ENCODE measurements around the gene SETD1B. TPM values are rescaled to one million over a fixed set of nuclear protein-coding genes. Genes with fewer than 3 reads are reported as not detected.
"Not testable (repeated sequence)": the region's sequence is repeated elsewhere in the genome, so short reads cannot be mapped to it uniquely, and the experiment has no call there.

Gene SETD1B
- total RNA-seq, 1 donor from 2014 or later: 3.4 TPM

DNA sequence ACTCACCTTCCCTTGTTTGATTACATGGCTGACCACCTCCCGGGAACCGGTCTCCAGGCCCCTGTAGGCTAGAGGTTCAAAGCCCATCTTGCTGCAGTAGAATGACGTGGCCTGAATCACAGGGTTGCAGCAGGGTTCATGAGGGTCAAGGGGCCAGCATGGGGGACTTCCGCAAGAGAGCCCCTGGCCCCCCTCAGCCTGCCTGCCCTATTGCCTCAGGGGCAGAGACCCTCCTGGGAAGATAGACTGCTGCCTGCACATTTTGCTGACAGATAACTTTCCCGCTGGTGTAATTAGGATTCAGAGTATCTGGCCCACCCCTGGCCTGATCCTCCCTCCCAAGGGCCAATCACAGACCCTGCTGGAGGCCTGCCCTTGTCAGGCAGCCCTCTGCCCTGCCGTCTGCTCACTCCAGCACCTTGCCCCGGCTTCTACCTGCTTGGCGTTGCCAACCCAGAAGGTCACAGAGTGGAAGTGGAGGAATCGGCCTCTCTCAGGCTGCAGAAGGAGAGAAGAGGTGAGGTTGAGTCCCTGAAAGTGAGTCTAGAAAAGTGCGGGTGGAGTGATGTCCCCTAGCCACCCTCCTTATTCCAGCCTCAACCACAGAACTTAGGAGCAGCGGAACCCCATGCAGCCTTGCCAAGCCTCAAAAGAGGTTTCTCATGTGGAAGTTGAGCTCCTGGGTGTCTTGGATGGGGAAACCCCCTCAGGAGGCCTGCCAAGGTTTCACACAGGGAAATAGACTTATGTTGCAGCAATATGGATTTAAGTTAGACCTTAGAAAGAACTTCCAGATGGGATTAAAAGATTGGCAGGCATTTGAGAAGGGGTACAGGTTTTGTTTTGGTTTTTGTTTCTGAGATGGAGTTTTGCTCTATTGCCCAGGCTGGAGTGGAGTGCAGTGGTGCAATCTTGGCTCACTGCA, 53.8 kb downstream of the SETD1B start:
- DNase-seq (ENCODE audit: low spot score): no peak

DNA sequence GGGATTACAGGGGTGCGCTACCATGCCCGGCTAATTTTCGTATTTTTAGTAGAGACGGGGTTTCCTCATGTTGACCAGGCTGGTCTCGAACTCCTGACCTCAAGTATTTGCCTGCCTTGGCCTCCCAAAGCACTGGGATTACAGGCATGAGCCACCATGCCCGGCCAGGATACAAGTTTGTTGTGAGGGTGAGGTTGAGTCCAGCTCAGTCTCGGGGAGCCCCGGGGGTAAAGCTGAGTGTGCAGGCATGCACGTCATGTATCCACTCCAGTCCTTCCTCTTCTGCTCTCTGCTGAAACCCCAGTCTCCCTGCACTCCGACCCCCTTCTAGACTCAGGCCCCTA, 54.5 kb downstream of the SETD1B start:
- no peak for DNase-seq (ENCODE audit: low spot score)

DNA sequence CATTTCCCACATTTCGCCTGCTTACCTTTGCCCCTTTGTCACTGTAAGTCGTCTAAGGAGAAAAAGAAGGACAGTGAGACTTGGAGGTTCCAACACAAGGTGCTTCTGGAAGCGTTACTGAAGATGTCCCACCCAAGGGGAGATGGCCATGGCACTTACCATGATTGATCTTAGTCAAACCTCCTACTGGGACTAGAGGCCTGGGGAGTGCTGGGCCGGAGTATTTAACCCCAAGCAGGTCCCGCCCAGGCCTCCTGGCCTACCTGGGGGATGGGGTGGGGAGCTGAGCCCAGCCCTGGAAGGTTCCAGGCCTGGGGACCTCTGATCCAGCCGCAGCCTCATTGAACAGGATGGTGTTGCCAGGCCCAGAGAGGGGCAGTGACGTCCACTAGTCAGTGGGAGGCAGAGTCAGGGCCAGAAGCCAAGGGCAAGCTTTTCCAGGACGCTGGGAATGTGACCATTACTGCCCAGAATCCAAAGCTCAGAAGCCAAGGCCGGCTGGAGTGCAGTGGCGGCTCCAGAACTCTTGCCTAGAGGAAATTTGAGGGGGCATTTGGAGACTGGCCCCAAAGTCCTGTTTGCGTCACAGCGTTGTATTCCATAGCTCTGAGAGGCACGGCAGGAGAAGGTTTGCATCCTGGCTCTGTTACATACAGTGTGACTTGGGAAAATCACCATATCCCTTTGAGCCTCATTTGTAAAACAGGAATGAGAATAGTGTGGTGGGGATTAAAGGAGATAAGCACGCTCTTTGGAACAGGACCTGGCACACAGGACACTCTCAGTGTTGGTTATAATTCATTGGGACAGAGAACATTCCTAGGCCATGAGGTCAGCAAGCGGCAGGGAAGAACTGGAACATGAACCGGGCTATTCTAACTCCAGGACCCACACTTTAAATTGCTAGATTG, 55.1 kb downstream of the SETD1B start, which contains the start of gene HPD:
TSS of gene HPD (minus strand) at position 198 of the 911 bp plus-strand sequence. CDS start at position 162, 36 bp downstream.
- peak; percentile 83 for DNase-seq (ENCODE audit: low spot score)

- DNase-seq (ENCODE audit: low spot score): no peak
These were observed 56.4 kb downstream of the SETD1B start for GRCh38 chr12:121860257-121860656.

DNA sequence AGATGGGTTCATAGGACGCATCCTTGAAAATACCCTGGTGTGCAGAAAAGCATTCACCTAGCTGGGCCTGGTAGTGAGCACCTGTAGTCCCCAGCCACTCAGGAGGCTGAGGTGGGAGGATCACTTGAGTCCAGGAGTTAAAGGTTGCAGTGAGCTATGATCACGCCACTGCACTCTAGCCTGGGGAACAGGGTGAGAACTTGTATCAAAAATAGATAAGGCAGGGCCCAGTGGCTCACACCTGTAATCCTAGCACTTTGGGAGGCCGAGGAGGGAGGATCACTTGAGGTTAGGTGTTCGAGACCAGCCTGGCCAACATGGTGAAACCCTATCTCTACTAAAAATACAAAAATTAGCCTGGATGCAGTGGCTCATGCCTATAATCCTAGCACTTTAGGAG, 56.9 kb downstream of the SETD1B start:
- not testable (repeated sequence) for DNase-seq (ENCODE audit: low spot score)

DNA sequence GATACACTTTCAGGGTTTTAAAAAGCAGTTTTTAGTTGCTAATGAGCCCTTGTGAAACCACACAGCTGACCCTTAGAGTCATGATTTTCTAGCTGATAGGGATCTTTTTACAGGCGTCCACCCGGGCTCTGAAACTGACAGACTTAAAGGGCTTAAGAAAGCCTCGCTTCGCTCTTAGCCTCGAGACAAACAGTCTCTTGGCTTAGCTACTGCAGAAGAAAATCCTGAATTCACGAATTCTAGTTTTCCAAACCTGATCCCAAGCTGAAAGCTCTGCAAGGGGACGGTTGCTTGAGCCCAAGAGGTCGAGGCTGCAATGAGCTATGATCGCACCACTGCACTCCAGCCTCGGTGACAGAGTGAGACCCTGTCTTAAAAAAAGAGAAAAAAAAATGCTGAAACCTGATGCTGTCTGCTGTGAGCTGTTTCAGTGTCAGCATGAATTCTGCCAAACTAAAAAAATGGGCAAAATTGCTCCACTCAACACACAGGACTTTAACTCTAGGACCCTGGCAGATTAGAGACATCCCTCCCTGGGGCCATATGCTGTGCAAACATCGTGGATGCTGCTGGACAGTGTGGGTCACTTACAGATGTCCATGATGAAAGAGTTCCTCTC, 57.9 kb downstream of the SETD1B start:
- peak; percentile 85 for DNase-seq (ENCODE audit: low spot score)

DNA sequence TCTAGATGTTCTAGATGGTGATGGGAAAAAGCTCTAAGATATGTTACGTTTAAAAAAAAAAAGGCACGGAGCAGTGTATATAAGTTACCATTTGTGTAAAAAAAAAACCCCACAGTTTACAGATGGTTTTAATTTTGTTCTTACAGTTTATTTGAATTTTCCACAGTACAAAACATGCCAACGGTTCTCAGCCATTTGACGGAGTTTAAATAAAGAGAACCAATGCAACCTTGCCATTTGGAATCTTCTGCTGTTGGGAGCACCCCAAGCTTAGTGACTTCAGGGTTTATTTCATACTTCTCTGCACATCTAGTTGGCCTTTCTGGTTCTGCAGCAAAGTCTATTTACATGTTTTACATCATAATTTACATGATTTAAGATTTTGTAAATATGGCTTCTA, 62.5 kb downstream of the SETD1B start:
- no peak for DNase-seq (ENCODE audit: low spot score)

DNA sequence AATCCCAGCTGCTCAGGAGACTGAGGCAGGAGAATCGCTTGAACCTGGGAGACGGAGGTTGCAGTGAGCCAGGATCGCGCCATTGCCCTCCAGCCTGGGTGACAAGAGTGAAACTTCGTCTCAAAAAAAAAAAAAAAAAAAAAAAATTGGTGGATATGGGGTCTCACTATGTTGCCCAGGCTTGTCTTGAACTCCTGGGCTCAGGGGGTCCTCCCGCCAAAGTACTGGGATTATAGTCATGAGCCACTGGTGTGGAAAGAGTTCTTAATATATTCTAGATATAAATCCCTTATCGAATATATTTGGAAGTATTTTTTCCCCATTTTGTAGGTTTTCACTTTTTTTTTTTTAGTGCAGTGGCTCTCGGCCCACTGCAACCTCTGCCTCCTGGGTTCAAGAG, 65.4 kb downstream of the SETD1B start:
- DNase-seq (ENCODE audit: low spot score): not testable (repeated sequence)

DNA sequence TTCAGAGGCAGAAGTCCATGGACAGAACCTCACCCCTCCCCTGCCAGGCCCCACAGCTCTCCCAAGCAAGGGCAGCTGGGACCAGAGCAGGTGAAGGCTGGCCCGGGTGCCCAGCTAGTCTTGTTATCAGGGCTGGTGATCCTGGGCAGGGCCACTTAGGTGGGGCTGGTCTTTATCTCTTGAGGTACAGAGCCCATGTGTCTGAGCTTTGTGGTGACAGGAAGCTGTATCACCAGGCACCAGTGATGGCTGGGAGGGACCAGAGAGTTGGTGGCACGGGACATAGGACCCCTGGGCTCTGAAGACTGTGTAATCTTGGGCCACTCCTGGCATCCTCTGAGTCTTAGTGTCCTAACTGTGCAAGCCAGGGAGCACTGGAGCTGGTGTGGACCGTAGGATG, 67.7 kb downstream of the SETD1B start:
- no peak for DNase-seq (ENCODE audit: low spot score)

DNA sequence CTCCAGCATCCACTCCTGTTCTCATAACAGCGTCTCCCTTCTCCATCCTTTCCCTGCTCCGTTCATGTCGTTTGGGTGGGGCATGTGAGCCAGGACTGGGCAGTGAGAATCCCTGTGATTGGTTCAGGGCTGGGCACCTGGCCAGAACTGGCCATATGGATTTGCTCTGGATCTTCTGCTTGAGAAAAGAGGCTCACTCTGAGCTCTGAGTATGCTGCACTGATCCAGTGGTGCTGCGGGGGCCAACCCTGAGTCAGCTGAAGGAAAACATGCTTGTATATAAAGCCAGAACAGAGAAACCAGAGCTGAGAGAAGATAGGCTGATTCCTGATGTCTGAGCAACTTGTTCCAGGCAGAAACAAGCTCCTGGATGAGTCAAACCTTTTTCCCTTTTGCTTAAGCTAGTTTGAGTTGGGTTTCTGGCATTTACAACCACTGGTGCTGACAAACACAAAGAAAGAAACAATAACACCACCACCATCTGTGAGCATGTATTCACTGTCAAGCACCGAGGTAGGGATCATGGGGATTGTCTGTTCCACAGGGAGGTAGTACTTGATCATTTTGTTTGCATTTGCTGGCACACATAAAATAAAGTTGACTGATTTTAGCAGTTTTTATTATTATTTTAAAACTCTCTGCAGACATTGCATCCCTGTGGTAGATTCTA, 68.9 kb downstream of the SETD1B start:
- peak; percentile 99 for DNase-seq (ENCODE audit: low spot score)

- no peak for DNase-seq (ENCODE audit: low spot score)
These were observed 69.4 kb downstream of the SETD1B start for GRCh38 chr12:121873216-121873569.

DNA sequence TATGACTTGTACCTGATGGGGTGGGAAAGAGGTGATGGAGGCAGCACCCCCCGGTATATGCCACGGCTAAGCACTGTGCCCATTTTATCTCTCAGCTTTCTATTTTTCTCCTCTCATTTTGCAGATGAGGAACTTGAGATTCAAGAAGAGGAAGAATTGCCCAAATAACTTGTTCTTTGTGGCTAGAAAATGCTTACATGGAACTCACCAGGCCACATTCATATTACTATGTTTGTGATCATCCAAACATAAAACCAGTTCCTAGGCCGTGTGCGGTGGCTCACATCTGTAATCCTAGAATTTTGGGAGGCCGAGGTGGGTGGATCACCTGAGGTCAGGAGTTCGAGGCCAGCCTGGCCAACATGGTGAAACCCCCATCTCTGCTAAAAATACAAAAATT, 70.3 kb downstream of the SETD1B start:
- no peak for DNase-seq (ENCODE audit: low spot score)

GRCh38 chr12:121875582-121875981, 71.8 kb downstream of the SETD1B start:
- no peak for DNase-seq (ENCODE audit: low spot score)

DNA sequence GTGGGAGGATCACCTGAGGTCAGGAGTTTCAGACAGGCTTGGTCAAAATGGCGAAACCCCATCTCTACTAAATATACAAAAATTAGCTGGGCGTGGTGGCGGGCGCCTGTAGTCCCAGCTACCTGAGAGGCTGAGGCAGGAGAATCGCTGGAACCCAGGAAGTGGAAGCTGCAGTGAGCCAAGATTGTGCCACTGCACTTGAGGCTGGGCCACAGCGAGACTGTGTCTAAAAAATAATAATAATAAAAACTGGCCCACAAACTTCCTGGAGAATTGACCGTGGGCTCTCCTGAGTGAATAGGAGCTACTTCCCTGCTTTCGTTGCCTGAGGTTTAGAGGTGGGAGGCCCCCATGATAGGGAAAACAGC, 72.3 kb downstream of the SETD1B start:
- DNase-seq (ENCODE audit: low spot score): not testable (repeated sequence)

Other genes with a start within 250 kb of the SETD1B start
- gene KDM2B, start 223.0 kb upstream of the SETD1B start, total RNA-seq (ENCODE audit: insufficient read depth, low replicate concordance): 8.4 TPM
- 1.7 TPM for gene ORAI1, start 177.5 kb upstream of the SETD1B start, total RNA-seq (ENCODE audit: insufficient read depth, low replicate concordance)
- 1.9 TPM for gene MORN3, start 134.4 kb upstream of the SETD1B start, total RNA-seq (ENCODE audit: insufficient read depth, low replicate concordance)
- 3.1 TPM for gene TMEM120B, start 91.3 kb upstream of the SETD1B start, total RNA-seq (ENCODE audit: insufficient read depth, low replicate concordance)
- gene RHOF, start 10.3 kb upstream of the SETD1B start, total RNA-seq (ENCODE audit: insufficient read depth, low replicate concordance): 15.9 TPM
- not detected for gene HPD, start 54.9 kb downstream of the SETD1B start, total RNA-seq (ENCODE audit: insufficient read depth, low replicate concordance)
- gene PSMD9, start 84.8 kb downstream of the SETD1B start, total RNA-seq (ENCODE audit: insufficient read depth, low replicate concordance): 24.6 TPM
- 15.9 TPM for gene CFAP251, start 114.6 kb downstream of the SETD1B start, total RNA-seq (ENCODE audit: insufficient read depth, low replicate concordance)
- gene BCL7A, start 217.9 kb downstream of the SETD1B start, total RNA-seq (ENCODE audit: insufficient read depth, low replicate concordance): 10.4 TPM

Data from umbilical cord (tissue), 2 donors.